ENCODE results near the gene GMEB1.
A peak's percentile ranks its signal among the peaks of the same experiment; 100 is the strongest.

GMEB1 gene

GRCh38 chr1:28644494-28644893 is 24.1 kb upstream of the GMEB1 start:
- TF ChIP-seq, protein P1, sequence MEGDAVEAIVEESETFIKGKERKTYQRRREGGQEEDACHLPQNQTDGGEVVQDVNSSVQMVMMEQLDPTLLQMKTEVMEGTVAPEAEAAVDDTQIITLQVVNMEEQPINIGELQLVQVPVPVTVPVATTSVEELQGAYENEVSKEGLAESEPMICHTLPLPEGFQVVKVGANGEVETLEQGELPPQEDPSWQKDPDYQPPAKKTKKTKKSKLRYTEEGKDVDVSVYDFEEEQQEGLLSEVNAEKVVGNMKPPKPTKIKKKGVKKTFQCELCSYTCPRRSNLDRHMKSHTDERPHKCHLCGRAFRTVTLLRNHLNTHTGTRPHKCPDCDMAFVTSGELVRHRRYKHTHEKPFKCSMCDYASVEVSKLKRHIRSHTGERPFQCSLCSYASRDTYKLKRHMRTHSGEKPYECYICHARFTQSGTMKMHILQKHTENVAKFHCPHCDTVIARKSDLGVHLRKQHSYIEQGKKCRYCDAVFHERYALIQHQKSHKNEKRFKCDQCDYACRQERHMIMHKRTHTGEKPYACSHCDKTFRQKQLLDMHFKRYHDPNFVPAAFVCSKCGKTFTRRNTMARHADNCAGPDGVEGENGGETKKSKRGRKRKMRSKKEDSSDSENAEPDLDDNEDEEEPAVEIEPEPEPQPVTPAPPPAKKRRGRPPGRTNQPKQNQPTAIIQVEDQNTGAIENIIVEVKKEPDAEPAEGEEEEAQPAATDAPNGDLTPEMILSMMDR (IDR thresholded peaks at IDR 0.05), result no peak

- TF ChIP-seq, protein P1 (IDR thresholded peaks at IDR 0.05), result no peak
Measured at GRCh38 chr1:28646040-28646439, 22.5 kb upstream of the GMEB1 start.

GRCh38 chr1:28648008-28648473 is 20.5 kb upstream of the GMEB1 start:
- TF ChIP-seq, protein P1 (IDR thresholded peaks at IDR 0.05), result no peak

GRCh38 chr1:28648474-28649198 is 19.9 kb upstream of the GMEB1 start, which contains the start of gene RNU11:
Gene RNU11, plus strand, starts transcription at chr1:28648600.
- TF ChIP-seq, protein P1 (IDR thresholded peaks at IDR 0.05), result no peak

DNA sequence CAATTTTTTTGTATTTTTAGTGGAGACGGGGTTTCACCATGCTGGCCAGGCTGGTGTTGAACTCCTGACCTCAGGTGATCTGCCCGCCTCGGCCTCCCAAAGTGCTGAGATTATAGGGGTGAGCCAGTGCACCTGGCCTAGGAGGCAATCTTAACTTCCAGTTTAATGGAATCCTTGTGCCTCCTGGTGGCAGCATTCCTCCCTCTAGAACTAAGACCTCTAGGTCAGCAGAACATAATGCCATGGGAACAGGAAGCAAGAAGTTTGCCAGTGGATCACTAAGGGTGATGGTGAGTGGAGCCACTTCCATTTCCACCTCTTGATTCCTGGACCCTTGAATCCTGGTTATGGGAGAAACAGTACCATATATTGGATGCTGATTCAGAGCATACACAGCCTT is 14.7 kb upstream of the GMEB1 start:
- TF ChIP-seq, protein P1 (IDR thresholded peaks at IDR 0.05), result peak; percentile 13; the same call in 1 of the 2 replicates

- TF ChIP-seq, protein P1 (IDR thresholded peaks at IDR 0.05), result no peak
Measured at GRCh38 chr1:28656335-28656734, 12.2 kb upstream of the GMEB1 start.

DNA sequence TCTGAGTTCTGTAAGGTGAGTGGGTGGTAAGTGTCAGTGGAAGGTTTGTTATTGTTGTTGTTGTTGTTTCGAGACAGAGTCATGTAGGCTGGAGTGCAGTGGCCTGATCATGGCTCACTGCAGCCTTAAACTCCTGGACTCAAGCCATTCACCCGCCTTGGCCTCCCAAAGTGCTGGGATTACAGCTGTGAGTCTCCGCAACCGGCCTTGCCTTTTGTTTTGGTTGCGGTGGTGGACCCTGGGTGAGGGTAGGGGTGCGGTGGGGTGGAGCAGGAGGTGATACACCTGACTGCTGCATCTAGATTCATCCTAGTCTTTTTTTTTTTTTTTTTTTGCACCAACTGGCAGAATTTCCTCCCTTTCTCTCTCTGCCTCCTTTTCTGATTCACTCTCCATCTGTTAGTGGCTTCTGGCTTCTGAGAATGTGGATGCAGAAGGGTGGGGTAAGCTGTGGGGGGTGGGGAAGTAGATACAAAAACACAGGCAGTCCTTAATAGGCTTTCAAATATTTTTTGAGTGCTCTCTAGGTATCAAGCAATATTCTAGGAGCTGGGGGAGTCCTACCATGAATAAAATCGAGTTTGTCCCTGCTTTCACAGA is 4.6 kb upstream of the GMEB1 start:
- TF ChIP-seq, protein P1 (IDR thresholded peaks at IDR 0.05), result no peak

Measured in LNCAP (cell line).